Activated CD8-positive, alpha-beta memory T cell treated with anti-CD3 and anti-CD28 coated beads for 24 hours (primary cell): ENCODE results near the gene LCTL.
A peak's percentile ranks its signal among the peaks of the same experiment; 100 is the strongest.
"Not testable (repeated sequence)": the region's sequence is repeated elsewhere in the genome, so short reads cannot be mapped to it uniquely, and the experiment has no call there.

Source experiments
- DNase-seq: peaks from one replicate; pipeline ENCODE4 v3.0.0-alpha.2; 2020

Gene LCTL

GRCh38 chr15:66563566-66564110 is 2.2 kb downstream of the LCTL start:
- DNase-seq, result no peak

- DNase-seq, result no peak
Measured at GRCh38 chr15:66563126-66563525, 2.7 kb downstream of the LCTL start.

GRCh38 chr15:66560856-66561525 is 4.8 kb downstream of the LCTL start:
- no peak for DNase-seq

GRCh38 chr15:66558271-66558670 is 7.5 kb downstream of the LCTL start:
- DNase-seq, result no peak

GRCh38 chr15:66555685-66556084 is 10.1 kb downstream of the LCTL start:
- no peak for DNase-seq

- DNase-seq, result no peak
Measured at GRCh38 chr15:66545255-66545654, 20.5 kb downstream of the LCTL start.

GRCh38 chr15:66542896-66543295 is 22.9 kb downstream of the LCTL start:
- no peak for DNase-seq

GRCh38 chr15:66535056-66535455 is 30.7 kb downstream of the LCTL start:
- DNase-seq, result no peak

- DNase-seq, result no peak
Measured at GRCh38 chr15:66524838-66525237, 41.0 kb downstream of the LCTL start.

- no peak for DNase-seq
Measured at GRCh38 chr15:66523926-66524325, 41.9 kb downstream of the LCTL start.

- DNase-seq, result no peak
Measured at GRCh38 chr15:66515901-66516322, 49.9 kb downstream of the LCTL start.

- DNase-seq, result no peak
Measured at GRCh38 chr15:66514586-66514985, 51.2 kb downstream of the LCTL start.

GRCh38 chr15:66508293-66508883 is 57.4 kb downstream of the LCTL start:
- DNase-seq, result no peak

GRCh38 chr15:66505818-66506217 is 60.0 kb downstream of the LCTL start:
- DNase-seq, result no peak

GRCh38 chr15:66505430-66505811 is 60.4 kb downstream of the LCTL start:
- DNase-seq, result no peak

- peak; percentile 92 for DNase-seq
Measured at GRCh38 chr15:66504563-66505429, 61.0 kb downstream of the LCTL start, which contains the start of the genes RPL4 and ZWILCH. TSS of gene RPL4 (minus strand) at chr15:66504855. CDS start at chr15:66504790, 65 bp downstream. TSS of gene ZWILCH (plus strand) at chr15:66505326. CDS start at chr15:66505339, 13 bp downstream.

GRCh38 chr15:66503780-66504562 is 61.8 kb downstream of the LCTL start:
- no peak for DNase-seq

- not testable (repeated sequence) for DNase-seq
Measured at GRCh38 chr15:66503041-66503648, 62.7 kb downstream of the LCTL start.

- DNase-seq, result no peak
Measured at GRCh38 chr15:66502491-66502890, 63.3 kb downstream of the LCTL start.

- peak; percentile 50 for DNase-seq
Measured at GRCh38 chr15:66500346-66500745, 65.5 kb downstream of the LCTL start.

GRCh38 chr15:66498501-66499386 is 67.1 kb downstream of the LCTL start:
- peak; percentile 58 for DNase-seq
